GM13976 (cell line): Measurements from ENCODE around the gene AFAP1L2.

Experiments used
- DNase-seq: peaks from one replicate; pipeline ENCODE4 v3.0.0; 2012; ENCODE audit warnings: low spot score
- in situ Hi-C: fragments of 300-500 bp; cut with MboI; formaldehyde crosslinking; loops from one replicate; pipeline ENCODE4 v1.12.0; 2022; ENCODE audit warnings: low sequenced_read_pairs, mixed read lengths, inconsistent platforms; ENCODE audit not compliant: unreplicated experiment
- TF ChIP-seq, protein P1 (sequence below): IDR thresholded peaks from 2 replicates; pipeline ENCODE4 v1.5.1; 2012; ENCODE audit warnings: borderline replicate concordance, mild to moderate bottlenecking; ENCODE audit not compliant: insufficient read depth; ENCODE audit errors: extremely low read depth, missing control alignments, control extremely low read depth

AFAP1L2 gene

DNA sequence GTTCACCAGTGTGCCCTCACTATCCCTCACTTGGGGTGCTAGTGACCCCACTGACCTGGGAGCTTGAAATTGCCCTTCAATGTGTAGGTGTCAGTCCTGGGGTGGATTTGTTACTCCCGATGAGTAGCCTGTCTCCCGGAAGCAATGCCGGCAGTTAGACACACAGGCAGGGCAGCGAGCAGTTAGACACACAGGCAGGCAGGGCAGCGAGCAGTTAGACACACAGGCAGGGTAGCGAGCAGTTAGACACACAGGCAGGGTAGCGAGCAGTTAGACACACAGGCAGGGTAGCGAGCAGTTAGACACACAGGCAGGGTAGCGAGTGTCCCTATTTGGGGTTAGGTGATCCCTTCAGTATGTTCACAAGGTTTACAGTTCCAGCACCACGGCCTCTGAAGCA, 121.2 kb downstream of the AFAP1L2 start:
- TF ChIP-seq, protein P1, sequence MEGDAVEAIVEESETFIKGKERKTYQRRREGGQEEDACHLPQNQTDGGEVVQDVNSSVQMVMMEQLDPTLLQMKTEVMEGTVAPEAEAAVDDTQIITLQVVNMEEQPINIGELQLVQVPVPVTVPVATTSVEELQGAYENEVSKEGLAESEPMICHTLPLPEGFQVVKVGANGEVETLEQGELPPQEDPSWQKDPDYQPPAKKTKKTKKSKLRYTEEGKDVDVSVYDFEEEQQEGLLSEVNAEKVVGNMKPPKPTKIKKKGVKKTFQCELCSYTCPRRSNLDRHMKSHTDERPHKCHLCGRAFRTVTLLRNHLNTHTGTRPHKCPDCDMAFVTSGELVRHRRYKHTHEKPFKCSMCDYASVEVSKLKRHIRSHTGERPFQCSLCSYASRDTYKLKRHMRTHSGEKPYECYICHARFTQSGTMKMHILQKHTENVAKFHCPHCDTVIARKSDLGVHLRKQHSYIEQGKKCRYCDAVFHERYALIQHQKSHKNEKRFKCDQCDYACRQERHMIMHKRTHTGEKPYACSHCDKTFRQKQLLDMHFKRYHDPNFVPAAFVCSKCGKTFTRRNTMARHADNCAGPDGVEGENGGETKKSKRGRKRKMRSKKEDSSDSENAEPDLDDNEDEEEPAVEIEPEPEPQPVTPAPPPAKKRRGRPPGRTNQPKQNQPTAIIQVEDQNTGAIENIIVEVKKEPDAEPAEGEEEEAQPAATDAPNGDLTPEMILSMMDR, result no peak
- no peak for DNase-seq
- in situ Hi-C loops, result loop anchor here (25.0 kb wide), 1 partner anchor 854 kb away; no protein-coding TSS in a partner anchor

DNA sequence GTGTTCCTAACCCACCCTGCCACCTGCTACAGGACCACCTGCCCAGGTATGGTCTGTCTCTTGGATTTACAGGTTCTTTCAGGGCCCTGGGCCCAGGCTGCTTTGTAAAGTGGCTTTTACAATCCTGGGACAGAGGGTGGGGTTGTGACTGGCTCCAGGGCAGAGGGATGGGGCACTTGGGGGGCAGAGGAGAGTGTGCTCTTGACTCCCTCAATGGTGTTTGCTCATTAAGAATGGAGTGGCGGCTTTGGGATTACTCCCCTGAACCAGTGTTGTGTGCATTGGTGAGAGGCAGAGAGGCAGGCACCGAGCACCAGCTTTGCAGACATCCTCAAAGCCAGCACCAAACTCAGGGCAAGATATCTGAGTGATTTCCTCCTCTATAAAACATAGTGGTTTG, 121.8 kb downstream of the AFAP1L2 start:
- in situ Hi-C loops, result loop anchor here (25.0 kb wide), 1 partner anchor 855 kb away; no protein-coding TSS in a partner anchor
- DNase-seq, result no peak

DNA sequence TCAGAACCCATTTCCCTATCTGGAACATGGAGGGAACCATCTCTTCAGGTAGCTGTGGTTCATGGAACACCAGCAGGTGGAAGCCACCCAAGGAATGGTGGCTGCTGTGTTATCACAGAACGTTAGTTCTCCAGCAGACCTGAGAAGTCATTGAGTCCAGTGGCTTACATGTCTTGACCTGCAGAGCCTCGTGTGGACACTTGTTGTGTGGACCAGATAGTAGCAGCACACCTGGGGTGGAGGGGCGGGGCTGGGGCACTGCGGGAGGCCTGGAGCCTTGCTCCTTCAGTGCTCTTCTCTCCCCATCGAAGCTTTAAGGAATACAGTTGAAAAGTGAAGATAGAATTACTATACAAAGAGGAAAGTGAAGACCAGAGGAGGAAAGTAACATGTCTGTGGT, 122.8 kb downstream of the AFAP1L2 start:
- TF ChIP-seq, protein P1, result no peak
- DNase-seq, result no peak
- in situ Hi-C loops, result loop anchor here (25.0 kb wide), 1 partner anchor 856 kb away; no protein-coding TSS in a partner anchor

More for the DNA sequence above, 121.8 kb downstream of the AFAP1L2 start:
- TF ChIP-seq, protein P1, result no peak

DNA sequence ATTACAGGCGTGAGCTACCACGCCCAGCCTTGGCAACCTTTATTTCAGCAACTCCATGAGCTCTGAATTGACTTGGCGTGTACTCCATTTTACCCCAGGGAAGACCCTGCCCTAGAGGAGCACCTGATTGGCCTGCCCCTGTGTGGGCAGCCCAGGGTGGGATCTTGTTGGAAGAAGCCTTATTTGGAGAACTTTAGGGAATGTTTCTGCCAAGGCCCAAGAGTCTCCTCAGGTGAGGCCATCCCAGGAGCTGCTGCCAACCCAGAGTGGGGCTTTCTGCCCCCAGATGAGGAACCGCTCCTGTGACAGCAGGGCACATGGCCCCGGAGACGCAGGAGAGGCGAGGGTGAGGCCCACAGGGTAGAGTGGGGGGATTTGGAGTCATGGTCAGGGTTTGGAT, 123.3 kb downstream of the AFAP1L2 start:
- in situ Hi-C loops, result loop anchor here (25.0 kb wide), 1 partner anchor 856 kb away; no protein-coding TSS in a partner anchor
- DNase-seq, result no peak
- TF ChIP-seq, protein P1, result no peak

DNA sequence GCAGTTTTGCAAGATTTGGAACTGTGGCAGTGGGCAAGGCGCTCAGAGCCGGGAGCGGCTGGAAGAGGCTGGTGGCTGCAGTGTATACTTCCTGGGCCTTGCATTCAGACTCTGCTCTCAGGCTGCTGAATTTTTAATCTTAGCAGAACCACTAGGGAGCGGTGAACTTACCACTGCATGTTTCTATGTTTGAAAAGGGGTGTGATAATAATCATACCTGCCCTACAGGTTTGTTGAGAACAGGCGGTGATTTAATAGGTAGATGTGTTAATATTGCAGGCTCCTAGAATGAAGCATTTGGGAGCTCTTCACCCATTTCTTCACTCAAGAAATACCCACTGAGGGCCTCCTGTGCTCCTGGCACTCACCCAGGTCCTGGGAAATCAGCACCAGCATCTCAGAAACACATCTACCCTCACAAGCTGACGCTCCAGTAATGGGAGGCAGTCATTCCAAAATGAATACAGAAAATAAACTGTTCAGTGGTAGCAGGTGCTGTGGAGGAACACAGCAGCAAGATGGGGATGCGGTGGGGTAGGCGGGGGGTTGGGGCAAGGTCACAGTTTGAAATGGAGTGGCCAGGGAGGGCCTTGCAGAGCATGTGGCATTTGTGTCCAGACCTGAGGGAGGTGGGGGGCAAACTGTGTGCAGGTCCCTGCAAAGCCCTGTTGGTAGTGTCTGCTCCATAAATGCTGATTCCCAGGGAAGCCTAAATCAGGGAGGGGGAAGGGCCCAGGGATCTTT, 124.2 kb downstream of the AFAP1L2 start:
- no peak for DNase-seq
- in situ Hi-C loops, result loop anchor here (25.0 kb wide), 1 partner anchor 857 kb away; no protein-coding TSS in a partner anchor
- TF ChIP-seq, protein P1, result no peak

DNA sequence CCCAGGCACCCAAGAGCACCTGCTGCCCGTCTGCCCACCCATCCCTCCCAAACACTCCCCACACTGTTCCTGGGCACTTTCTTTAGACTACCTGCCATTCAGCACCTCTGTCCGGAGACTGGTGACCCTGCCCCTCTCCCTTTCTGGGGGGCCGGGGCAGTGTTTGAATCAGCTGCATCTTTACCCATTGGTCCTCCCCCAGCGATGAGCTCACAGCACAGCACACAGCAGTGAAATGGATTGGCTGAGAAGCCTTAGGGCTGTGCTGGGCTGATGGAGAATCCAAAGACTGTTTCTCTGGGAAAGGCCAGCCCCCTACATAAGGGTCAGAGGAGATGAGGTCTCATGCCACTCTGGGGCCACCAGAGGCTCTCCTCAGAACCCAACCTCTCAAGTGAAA, 125.0 kb downstream of the AFAP1L2 start:
- TF ChIP-seq, protein P1, result no peak
- no peak for DNase-seq
- in situ Hi-C loops, result loop anchor here (25.0 kb wide), 1 partner anchor 858 kb away; no protein-coding TSS in a partner anchor

DNA sequence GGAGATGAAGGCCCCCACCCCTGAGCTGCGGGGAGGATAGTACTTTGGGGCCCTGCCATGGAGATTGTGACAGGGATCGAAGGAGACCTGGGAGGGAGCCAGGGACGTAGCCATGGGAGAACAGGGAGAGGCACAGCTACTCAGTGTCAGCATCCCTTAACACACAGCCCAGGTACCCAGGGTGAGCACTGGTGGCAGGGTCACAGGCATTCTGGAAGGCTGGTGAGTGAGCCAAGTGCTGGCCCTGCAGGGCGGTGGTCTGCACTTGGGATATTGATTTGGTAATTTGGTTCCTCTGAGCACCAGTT, 125.5 kb downstream of the AFAP1L2 start:
- TF ChIP-seq, protein P1, result no peak
- DNase-seq, result no peak
- in situ Hi-C loops, result loop anchor here (25.0 kb wide), 1 partner anchor 858 kb away; no protein-coding TSS in a partner anchor
